D721Med (cell line): ENCODE results near the gene ZFR.

Source experiments
- DNase-seq: peaks from one replicate; pipeline ENCODE4 v3.0.0; 2011; ENCODE audit warnings: low spot score; ENCODE audit not compliant: insufficient read length
- FAIRE-seq: peaks from 2 replicates; lab custom pipeline; 2011; peaks lifted over from hg19 to GRCh38; lab: Jason Lieb, UNC
- TF ChIP-seq, protein P1 (sequence below): IDR thresholded peaks from 2 replicates; pipeline ENCODE4 v1.5.1; 2012; ENCODE audit warnings: mild to moderate bottlenecking, control low read depth; ENCODE audit not compliant: insufficient read depth; ENCODE audit errors: missing control alignments

ZFR gene

DNA sequence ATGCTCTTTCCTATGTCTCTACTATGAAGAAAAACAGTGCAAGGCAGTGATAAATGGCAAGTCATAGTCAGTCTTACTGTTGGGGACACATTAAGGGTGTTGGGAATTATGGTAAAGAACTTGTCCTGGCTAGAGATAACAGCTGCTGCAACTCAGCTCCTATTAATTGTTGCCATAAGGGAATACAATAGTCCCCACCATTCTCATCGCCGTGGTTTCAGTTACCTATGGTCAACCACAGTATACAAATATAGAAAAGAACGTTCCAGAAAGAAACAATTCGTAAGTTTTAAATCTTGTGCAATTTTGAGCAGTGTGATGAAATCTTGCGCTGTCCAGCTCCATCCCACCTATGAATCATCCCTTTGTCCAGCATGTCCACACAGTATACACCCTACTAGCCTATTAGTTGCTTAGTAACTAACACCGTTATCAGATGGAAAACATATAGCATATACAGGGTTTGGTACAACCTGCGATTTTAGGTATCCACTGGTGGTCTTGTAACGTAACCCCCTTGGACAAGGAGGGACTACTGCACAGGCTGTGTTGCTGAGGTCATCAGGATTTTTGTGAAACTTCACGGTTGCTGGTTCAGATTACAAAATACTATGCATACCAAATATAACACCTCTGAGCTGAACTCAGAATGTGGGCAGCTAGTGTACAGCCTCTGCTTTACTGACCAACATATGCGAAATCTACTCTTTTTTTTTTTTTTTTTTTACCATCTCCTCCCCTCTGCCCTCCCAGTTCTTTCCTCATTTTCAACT is 53.5 kb downstream of the ZFR start:
- FAIRE-seq: no peak
- DNase-seq: no peak
- TF ChIP-seq, protein P1, sequence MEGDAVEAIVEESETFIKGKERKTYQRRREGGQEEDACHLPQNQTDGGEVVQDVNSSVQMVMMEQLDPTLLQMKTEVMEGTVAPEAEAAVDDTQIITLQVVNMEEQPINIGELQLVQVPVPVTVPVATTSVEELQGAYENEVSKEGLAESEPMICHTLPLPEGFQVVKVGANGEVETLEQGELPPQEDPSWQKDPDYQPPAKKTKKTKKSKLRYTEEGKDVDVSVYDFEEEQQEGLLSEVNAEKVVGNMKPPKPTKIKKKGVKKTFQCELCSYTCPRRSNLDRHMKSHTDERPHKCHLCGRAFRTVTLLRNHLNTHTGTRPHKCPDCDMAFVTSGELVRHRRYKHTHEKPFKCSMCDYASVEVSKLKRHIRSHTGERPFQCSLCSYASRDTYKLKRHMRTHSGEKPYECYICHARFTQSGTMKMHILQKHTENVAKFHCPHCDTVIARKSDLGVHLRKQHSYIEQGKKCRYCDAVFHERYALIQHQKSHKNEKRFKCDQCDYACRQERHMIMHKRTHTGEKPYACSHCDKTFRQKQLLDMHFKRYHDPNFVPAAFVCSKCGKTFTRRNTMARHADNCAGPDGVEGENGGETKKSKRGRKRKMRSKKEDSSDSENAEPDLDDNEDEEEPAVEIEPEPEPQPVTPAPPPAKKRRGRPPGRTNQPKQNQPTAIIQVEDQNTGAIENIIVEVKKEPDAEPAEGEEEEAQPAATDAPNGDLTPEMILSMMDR: no peak

DNA sequence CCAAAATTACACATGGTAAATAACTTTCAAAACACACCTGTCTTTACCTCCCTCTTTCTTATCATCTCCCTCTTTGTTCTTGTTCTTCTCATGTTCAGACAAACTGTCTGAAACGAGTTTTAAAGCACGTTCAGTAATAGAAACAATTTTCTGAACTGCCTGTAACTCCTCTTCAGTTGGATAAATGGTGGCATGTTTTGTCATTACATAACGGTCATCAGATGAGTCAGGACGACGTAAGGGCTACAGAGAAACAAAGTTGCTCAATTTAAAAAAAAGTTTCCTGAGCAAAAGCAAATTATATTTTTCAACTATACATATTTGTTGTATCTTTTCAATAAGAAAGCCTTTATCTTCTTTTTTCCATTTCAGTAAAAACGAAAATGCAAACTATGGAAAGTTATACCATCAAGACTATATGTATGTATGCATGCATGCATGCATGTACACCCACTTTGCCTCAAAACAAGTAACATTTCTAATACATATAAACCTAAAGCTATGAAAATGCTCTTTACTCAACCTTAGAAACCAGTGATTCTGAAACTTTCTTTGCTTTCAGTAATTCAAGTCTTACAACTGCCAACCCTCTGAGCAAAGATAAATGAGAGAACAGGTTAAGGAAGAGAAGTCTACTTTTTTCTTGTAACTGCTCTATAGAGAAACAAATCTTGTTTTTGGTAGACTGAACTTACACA is 56.0 kb downstream of the ZFR start:
- FAIRE-seq: no peak
- no peak for DNase-seq
- TF ChIP-seq, protein P1: no peak

DNA sequence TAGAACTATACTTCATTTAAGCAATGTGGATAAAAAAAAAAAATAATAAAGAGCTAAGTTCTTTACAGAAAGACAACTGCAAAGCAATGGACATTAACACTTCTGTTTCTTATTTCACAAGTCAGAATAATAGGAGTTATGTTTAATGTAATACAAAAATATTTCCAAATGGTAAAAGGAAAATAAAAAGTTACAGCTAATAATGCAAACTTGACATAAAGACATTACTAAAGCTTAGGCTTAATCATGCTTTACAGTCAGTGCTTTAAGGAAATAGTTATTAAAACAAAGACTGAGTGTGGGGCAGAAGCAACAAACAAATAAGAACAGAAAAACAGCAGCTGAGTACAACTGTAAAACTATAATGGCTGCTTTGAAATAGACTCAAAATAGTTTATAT is 56.7 kb downstream of the ZFR start:
- FAIRE-seq (no peak), DNase-seq (no peak)
- TF ChIP-seq, protein P1: no peak

DNA sequence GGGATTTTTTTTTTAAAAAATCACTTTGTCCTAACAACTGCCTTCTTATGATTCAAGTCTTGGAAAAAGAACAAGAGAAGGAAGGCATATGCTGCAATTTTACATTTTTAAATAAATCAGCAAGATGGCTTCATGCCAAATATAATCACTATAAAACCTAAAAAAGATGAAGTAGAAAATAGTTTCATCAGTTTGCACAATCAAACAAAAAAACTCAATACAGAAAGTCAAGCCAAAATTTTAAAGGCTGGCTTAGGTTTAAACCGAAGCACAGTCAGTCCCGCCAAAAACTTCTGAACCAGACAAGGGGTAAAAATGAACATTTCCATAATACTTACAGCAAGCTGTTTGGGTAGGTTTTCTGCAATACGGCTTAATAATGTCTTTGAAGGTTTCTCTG is 57.3 kb downstream of the ZFR start:
- TF ChIP-seq, protein P1: no peak

DNA sequence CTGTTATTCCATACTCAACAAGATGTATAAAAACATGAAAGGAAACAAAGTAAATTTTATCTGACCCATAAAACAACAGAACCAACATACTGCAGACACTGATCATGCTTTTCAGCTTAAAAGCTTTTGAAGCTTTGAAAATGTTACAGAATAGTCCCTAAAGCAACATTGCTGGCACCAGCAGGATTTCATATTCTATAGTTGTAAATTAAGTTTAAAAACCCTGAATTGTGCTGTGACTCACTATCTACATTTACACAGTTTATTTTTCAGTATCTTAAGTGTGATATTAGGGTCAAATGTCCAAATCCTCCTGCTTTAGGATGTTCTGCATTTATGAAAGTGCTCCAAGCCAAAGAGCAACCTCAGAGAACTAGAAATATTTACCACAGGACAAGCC is 59.9 kb downstream of the ZFR start:
- TF ChIP-seq, protein P1: no peak
- DNase-seq (no peak), FAIRE-seq (no peak)

More for the DNA sequence above, 57.3 kb downstream of the ZFR start:
- DNase-seq: no peak
- FAIRE-seq: no peak

DNA sequence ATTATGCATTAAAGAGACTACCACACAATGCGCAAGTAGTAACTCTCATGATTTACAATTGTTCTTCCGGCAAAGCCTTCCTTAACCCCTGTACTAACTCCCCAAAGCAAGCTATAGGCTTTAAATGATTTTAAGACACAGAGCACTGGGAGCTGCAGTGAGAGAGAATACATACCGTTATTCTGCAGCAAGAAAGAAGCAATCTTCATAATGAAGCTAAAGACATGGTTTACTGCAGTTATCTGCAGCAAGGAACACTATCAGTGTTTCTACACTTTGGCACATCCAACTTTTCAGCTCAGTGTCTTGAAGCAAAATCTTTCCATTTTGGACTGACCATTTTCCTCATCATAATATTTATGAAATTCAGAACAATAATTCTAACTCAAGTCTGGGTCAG is 61.0 kb downstream of the ZFR start:
- TF ChIP-seq, protein P1: no peak
- no peak for FAIRE-seq
- DNase-seq: no peak

DNA sequence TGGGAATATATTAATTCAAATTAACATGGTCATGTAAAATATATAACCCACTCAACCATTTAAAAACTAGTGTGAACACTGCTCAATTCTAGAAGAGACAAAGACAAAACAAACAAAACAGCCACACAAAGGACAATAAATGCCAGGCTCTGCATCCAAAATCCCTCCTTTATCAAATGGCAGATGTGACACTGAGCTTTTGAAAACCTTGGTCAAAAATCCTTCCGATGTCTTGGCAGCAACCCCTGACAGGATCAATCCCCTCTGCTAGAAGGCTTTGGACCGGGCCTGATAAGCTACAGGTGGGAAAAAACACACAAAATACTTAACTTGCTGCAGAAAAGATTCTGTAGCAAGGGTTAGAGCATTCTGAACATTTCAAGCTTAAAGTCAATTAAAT is 61.5 kb downstream of the ZFR start:
- TF ChIP-seq, protein P1: no peak
- no peak for FAIRE-seq
- DNase-seq: no peak
